GM23248 (cell line): Measurements from ENCODE around the gene LMF2.

Source experiments
- EZH2 ChIP-seq: fragments of 200-600 bp; sonication (generic); IDR thresholded peaks from 2 replicates; pipeline ENCODE4 v1.6.1; 2018; ENCODE audit warnings: antibody characterized with exemption, mild to moderate bottlenecking; ENCODE audit not compliant: insufficient read depth, poor library complexity, severe bottlenecking
- EZH2phosphoT487 ChIP-seq: fragments of 200-600 bp; sonication (generic); IDR thresholded peaks from 2 replicates; pipeline ENCODE4 v1.6.1; 2018; ENCODE audit warnings: antibody characterized with exemption, moderate library complexity, mild to moderate bottlenecking, low read depth; ENCODE audit not compliant: insufficient read depth

- TF ChIP-seq EZH2 (no peak), EZH2phosphoT487 (no peak)
Observed at GRCh38 chr22:50473088-50473487, 34.4 kb downstream of the LMF2 start.
